GM19463 (cell line): Measurements from ENCODE around the gene ACTG1.

Experiments
- ATAC-seq: cut with Tn5 transposase; IDR thresholded peaks from one replicate; pipeline ENCODE4 v1.9.1; 2021; ENCODE audit warnings: mild to moderate bottlenecking, moderate library complexity; ENCODE audit not compliant: unreplicated experiment

ACTG1 gene

DNA sequence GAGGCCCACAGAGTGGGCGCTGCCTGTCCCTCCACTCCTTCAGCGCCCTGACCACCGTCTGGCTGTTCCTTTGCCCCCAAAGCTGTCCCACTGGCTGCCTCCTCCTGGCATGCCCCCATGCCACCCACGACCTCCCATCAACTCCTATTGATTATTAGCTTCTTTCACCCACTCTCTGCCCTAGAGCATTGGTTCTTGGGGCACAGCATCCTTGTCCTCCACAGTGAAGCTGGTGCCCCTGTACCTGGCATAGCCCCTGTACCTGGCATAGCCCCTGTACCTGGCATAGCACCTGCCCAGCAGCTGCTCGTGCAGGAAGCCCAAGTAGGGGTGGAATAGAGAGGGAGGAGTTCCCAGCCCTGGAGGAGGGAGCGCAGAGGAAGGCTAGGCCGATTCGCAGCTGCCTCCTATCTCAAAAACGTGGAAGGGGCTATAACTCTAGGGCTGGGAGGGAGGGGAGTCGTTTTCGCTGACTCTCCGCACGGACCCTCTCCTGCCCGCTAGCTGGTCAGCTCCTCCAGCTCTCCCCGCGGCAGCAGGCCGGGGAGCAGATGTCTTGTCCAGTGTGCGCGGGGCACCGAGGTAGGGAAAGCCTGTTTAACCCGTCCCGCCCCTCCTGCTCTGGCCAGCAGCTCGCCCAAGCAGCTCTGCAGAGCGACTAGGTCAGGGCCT is 5.7 kb upstream of the ACTG1 start:
- ATAC-seq, result no peak

DNA sequence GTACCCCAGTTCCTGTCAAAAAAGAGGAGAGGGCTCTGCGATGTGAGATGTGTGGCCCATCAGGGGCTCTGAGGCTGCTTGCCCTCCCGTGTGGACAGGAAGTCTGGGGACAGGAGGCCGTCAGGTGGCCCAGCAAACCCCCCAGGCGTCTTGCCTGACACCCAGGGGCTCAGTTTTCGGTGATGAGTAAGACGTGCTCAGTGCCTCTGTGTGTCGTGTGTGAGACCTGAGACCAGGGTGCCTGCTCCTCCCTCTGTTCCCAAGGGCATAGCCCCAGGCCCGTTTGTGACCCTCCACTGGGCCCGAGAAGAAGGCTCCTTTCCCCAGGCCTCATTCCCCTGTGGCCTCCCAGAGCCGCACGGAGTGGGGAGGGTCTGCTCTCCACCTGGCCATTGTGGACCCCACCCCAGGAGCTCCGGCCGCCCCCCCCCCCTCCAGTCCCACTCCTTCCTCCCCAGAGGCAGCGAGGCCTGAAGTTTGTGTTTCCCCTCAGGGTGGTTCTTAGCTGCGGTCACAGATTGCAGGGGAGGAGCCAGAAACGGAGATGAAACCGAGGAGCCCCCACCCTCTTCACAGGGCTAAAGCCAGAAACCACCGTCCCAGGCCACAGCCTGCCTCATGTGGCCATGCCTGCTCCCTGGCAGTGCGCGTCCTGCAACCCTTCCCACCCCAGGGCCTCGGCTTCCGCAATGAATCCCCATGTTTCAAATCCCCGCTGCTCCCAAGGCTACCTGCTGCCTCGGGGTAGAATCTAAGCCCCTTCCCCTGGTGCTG is 4.9 kb upstream of the ACTG1 start:
- peak; percentile 32 for ATAC-seq

DNA sequence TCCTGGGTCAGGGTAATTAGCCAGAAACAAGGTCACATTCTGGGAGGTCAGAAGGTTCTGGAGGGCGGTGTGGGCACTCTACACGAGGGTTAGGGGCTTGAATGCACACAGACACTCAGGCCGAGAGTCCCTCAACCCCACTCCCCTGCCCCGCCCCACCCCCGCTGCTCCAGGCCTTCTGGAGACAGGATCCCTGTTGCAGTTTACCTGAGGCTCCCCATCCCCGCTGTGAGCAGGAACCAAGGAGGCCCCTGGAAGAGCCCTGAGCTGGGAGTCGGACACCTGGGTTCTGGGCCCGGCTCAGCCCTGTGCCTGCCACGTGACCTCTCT is 4.4 kb upstream of the ACTG1 start:
- no peak for ATAC-seq

DNA sequence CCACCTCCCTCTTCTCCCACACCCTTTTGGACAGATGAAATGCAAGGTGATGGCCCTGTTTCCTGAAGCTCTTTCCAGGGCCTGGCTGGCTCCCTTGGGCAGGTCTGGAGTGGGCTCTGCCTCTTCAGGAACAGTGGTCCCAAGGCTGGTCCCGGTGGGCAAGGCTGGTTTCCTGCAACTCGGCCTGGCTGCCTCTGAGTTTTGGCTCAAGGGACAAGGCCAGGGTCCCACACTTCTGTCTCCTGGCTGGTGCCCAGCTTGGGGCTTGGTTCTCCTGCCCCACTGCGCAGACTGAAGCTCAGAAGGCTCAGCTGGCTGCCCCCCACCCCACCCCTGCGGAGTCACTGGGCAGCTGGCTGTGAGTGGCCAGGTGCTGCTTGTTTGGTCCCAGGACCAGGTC is 3.8 kb upstream of the ACTG1 start:
- ATAC-seq, result no peak

DNA sequence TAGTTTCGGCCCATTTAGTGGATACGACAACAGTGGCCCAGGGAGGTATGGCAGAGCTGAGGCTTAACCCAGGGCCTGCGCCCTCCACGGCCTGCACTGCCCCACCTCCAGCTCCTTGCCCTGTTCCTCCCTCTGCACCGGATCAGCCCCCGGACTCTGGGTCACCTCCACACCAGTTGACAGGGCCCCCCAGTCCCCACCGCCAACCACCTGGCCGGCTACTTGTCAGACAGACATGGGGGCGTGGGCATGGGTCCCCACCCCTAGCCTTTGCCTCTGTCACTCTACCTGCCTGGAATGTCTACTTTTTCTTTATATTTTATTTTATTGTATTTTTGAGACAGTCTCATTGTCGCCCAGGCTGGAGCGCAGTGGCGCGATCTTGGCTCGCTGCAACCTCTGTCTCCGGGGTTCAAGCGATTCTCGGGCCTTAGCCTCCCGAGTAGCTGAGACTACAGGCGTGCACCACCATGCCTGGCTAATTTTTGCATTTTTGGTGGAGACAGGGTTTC is 3.0 kb upstream of the ACTG1 start:
- no peak for ATAC-seq

DNA sequence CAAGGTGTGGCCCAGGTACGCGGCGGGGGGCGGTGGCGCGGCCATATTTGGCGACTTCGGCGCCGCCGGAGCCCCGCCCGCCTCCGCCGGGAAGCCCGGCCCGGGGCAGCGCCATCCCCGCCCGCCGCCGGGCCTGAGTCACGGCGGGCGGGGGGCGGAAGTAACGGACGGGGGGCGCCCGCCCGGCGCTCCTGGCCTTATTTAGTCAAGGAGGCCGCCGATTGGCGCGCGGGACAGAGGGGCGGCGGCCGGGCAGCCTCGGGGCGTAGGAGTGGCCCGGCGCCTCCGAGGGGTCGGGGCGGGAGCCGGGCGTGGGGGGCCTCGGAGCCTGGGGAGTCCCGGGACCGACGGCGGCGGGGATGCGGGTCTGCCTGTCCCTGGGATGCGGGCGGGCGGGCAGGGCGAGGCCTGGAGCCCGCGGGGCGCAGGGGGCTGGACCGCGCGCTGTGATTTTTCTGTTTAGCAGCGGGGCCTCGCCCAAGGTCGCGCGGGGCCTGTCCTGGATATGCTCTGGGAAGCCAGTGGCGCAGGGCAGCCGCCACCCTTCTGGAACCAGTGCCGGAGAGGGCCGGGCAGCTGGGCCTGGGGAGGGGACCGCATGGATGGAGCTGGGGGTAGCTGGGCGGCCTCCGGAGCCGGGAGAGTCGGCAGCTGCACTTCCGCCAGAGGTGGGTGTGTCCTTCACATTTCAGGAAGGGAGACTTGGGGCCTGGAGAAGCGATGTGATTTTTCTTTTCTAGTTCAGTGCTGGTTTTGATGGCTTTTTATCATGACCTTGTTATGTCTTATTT is 2.3 kb upstream of the ACTG1 start:
- ATAC-seq, result peak; percentile 23

DNA sequence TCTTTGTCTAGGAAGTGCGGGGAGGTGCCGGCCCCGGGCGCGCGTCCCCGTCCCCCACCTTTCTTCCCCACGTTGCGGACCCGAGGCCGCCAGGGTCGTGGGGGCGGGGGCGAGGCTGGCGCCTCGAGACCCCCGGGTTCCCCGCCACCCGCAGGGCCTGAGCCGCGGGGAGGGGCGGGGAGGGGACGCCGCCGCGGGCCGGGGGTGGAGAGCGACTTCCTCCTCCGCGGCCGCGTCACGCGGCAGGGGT is 1.8 kb upstream of the ACTG1 start:
- ATAC-seq, result no peak

DNA sequence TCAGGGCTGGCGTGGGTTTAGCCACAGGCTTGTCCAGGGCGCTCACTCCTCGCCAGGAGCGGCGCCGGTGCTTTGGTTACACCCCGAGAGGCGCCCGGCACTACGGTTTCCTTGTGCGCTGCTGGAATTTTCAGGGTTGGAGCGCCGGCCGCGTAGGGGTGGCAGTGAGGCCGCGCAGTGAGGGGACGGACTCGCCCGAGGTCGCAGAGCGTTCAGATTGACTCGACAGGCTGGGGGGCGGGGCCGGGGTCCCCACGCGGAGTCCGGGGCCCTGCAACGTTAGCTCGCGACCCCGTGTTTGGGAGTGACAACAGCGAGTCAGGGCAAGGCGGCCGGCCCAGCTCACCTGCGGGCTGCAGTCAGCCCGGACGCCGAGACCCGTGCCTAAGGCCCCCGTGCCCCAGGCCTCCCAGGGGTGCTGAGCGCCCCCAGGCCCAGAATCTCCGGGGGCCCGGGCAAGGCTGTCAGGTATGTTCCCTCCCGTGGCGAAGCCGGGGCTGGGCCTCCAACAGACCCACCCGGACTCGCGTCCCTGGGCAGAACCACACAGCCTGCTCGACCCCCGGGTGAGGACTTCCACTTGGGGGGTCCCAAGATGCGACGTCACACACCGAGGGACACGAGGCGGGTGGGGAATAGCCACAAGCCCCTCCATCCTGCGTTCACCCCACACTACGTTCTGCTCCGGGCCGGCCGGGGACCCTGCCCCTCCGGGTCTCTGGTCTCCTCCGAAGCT is 1.3 kb upstream of the ACTG1 start:
- no peak for ATAC-seq

DNA sequence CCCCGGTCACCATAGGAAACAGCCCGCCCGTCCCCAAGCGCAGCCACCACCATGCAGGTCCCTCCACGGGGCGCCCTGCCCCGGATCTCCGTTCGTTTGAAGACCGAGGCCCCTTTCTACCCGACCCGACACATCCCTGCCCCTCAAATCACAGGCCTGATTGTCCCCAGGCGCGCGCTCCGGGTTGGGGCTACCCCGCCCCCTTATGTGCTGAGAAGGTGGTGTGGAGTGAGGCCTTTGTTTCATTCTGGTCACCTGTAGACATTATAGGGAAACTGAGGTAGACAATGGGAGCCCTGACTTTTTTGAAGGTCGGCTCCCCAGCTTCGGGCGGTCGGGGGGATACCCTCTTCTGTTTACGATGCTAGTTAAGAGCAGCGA is 763 bp upstream of the ACTG1 start:
- ATAC-seq, result no peak

DNA sequence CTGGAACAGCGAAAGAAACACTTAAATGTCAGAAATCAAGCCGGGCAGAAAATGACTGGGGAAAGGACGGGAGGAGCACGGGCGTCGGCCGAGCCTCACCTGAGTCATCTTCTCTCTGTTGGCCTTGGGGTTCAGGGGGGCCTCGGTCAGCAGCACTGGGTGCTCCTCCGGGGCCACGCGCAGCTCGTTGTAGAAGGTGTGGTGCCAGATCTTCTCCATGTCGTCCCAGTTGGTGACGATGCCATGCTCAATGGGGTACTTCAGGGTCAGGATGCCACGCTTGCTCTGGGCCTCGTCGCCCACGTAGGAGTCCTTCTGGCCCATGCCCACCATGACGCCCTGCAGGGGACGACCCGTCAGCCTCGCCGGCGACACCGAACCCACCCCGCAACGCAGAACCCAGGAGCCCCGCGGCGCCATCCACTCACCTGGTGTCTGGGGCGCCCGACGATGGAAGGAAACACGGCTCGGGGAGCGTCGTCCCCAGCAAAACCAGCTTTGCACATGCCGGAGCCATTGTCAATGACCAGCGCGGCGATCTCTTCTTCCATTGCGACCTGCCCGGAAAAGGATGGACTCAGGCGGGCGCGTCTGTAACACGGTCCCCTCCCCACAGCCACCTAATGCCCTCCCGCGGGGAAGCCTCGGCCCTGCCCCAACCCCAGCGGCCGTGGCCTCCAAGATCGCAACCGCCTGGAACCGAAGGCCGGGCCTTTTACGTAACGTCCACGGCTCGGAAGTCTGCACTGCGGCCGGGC is 616 bp downstream of the ACTG1 start:
- no peak for ATAC-seq

DNA sequence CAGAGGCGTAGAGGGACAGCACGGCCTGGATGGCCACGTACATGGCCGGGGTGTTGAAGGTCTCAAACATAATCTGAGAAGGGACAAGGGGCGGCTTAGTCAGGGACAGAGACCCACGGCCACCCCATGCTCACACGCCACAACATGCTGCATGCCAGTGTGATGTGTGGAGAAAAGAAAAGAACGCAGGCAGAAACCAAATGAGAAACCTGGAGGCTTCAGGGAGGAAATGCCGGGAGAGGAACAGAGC is 1.1 kb downstream of the ACTG1 start:
- ATAC-seq, result no peak

DNA sequence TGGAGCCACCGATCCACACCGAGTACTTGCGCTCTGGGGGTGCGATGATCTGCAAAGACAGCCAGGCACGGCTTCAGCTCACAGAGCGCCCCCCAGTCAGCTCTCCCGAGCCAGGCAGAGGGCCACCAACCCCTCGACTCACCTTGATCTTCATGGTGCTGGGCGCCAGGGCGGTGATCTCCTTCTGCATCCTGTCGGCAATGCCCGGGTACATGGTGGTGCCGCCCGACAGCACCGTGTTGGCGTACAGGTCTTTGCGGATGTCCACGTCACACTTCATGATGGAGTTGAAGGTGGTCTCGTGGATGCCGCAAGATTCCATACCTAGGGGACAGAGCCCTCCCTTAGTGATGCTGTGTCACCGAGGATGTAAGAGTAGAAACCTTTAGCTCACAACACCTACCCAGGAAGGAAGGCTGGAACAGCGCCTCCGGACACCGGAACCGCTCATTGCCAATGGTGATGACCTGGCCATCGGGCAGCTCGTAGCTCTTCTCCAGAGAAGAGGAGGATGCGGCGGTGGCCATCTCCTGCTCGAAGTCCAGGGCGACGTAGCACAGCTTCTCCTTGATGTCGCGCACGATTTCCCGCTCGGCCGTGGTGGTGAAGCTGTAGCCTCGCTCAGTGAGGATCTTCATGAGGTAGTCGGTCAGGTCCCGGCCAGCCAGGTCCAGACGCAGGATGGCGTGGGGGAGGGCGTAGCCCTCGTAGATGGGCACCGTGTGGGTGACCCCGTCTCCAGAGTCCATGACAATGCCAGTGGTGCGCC is 1.6 kb downstream of the ACTG1 start:
- no peak for ATAC-seq

DNA sequence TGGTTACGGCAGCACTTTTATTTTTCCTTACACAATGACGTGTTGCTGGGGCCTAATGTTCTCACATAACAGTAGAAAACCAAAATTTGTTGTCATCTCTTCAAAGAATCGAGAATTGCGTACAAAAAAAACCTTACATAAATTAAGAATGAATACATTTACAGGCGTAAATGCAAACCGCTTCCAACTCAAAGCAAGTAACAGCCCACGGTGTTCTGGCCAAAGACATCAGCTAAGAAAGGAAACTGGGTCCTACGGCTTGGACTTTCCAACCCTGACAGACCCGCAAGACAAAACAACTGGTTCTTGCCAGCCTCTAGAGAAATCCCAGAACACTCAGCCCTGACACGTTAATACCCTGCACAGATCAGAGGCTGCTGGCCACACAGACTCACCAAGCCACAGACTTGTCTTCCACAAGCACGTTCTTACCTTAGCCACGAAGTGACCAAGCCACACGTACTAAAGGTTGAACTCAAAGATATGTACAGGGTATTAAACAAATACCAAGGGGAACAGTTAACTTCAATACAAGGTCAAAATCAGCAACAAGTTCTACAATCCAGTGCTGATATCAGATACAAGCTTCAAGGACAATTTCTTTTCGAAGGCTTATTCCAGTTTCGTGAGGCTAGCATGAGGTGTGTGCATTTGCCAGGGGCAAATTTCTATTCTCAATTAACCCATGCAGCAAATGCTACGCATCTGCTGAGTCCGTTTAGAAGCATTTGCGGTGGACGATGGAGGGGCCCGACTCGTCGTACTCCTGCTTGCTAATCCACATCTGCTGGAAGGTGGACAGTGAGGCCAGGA is 2.4 kb downstream of the ACTG1 start:
- no peak for ATAC-seq

DNA sequence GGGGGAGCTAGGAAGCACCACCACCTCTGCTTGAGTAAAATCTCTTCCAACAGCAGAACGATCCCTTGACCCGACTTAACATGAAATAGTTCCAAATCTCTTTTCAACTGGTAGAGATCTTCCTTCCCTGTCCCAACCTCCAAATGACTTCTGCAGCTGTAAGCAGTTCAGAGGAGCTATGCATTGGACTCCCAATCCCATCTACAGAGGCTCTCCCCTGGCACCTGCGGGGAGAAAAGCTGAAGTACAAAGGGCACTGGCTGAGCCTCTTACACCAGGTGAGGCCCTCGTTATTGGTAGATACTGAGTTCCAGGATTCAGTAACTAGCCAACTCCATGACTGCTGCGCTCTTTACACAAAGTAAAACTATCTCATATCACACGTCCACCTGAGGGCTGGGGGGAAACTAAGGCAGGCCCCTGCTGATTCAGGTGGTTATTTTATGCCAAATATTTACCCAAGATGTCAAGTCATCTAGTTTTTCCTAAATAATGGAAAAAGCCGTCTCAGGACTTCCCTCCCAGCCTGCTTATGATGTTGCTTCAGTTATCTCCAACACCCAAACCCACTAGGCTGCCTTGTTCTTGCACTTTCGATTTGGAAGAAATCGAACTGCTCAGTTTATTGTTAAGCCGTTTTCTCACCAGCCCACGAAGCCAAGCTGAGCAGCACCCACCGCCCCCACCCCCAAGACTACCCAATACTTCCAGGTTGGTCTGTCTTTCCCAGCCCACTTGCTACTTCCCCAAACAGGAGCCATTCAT is 3.2 kb downstream of the ACTG1 start:
- no peak for ATAC-seq

DNA sequence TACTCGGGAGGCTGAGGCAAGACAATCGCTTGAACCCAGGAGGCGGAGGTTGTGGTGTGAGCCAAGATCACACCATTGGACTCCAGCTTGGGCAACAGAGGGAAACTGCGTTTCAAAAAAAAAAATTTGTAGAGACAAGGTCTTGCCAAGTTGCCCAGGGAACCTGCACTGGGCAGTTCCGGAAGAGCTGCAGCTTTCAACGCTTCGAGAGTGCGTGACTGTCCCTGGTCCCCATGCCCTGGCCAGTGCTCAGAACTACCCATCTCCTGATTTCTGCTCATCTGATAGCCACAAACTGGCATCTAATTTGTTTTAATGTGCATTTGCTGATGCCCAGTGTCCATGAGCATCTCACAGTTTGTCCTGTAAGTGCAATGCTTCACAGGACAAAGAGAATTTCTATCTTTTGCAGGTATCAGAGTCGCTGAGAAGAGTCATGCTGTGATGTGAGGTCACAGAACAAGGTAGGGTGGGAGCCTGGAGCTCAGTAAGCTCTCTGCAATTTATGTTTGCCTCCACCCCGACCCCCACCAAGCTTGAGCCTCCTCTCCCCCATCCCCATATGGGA is 3.9 kb downstream of the ACTG1 start:
- ATAC-seq, result no peak

DNA sequence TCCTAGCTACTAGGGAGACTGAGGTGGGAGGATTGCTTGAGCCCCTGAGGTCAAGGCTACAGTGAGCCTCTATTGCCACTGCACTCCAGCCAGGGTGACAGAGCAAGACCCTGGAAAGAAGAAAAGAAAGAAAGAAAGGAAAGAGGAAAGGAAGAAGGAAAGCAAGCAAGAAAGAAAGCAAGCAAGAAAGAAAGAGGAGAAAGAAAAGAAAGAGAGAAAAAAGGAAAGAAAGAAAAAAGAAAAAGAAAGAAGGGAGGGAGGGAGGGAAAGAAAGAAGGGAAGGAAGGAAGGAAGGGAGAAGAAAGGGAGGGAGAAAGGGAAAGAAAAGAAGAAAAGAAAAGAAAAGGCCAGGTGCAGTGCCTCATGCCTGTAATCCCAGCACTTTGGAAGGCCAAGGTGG is 9.0 kb downstream of the ACTG1 start:
- no peak for ATAC-seq

DNA sequence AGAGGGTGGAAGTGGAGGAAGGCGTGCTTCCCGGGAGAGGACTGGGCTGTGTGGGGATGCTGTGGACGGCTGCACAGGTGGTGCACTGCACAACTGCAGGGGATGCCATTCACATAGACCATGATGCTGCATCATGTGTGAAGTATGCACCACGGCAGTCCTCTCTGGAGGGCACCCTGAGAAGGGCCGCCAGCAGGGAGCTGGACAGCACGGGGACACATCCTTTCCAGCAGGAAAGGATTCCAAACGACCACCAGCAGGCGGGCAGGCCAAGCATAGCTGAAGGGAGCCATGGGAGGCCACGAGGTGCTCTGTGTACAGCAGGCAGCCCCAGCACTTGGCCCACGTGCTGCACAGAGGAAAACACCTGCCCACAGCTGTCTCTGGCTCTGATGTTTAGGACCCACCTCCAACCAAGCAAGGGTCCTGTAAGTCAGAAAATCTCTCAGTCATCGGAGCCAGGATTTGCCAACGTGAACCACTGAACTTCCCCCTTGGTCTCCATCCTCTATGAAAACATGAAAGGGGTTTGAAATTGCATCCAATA is 10.1 kb downstream of the ACTG1 start:
- ATAC-seq, result no peak

DNA sequence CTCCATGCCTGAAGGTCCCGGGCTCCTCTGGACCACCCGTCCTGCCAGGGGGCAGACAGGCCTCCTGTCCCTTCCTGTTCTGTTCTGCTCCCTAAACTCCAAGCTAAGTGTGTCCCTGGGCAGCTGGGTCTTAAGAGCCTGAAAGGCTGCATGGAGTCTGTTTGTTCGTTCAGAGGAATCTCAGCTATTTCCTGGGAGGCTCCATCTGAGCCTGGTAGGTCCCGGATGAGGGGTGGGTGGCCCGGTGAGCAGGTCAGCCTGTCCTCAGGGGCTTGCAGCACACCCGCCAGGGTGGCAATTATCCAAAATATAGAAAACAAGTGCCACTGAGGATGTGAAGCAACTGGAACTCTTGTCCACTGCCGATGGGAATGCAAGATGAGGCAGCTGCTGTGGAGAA is 12.6 kb downstream of the ACTG1 start:
- ATAC-seq, result no peak
